Measurements from ENCODE around the gene MANSC4.

DNA sequence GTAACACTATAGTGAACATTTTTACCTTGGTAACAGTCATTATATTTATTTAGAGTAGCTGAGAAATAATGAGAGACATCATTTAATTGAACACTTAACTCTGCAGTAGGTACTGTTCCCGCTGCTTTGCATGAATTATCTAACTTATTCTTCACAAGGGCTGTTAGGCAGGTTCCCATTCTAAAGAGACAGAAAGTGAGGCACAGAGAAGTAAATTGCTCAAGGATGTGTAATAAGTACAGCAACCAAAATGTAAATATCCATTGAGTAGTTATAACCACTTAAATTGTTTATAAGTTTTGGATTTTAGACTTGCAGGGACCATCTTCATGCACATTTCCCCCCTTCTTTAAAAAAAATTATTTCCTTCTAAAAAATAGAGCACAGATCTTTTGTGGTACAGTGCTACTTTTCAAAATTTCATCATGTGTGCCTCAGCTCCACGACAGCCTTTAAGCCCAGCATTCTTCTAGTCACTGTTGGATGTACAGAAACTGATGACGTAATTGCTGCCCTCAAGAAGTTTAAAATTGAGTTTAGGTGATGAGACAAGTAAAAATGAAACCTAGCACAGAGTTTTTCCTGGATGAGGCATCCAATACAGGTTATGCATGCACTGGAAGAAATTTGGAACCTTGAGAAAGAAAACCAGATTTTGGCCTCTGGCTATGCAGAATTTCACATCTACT lies 6.0 kb upstream of the MANSC4 start:
- no peak for TF ChIP-seq TARDBP (IDR thresholded peaks at IDR 0.05)
- TF ChIP-seq ZNF384 (IDR thresholded peaks at IDR 0.05), result no peak
- no peak for TF ChIP-seq NFRKB (IDR thresholded peaks at IDR 0.05)
